Calu3 (cell line): ENCODE measurements around the gene SCLY. TPM values are rescaled to one million over a fixed set of nuclear protein-coding genes. Genes with fewer than 3 reads are reported as not detected.
"Not testable (repeated sequence)": the region's sequence is repeated elsewhere in the genome, so short reads cannot be mapped to it uniquely, and the experiment has no call there.

Experiments
- BruUV-seq: library from RNA; stranded (reverse); fragments of 400-500 nt; replicated peaks from 2 replicates; lab custom pipeline; 2021; lab: Mats Ljungman, UMichigan
- CTCF ChIA-PET: fragments of 300-600 bp; sonication (Branson Sonifier 250); formaldehyde crosslinking; loops from one replicate; lab custom pipeline; 2022; ENCODE audit warnings: antibody characterized with exemption; lab: Charles Lee
- DNase-seq: peaks from one replicate; pipeline ENCODE4 v3.0.0; 2022
- H3K27ac Mint-ChIP-seq: one replicate; pipeline ENCODE4 v1.8.0; 2022; ENCODE audit warnings: mixed read lengths; ENCODE audit not compliant: unreplicated experiment
- H3K27me3 Mint-ChIP-seq: one replicate; pipeline ENCODE4 v1.8.0; 2022; ENCODE audit warnings: mixed read lengths; ENCODE audit not compliant: unreplicated experiment
- H3K36me3 Mint-ChIP-seq: one replicate; pipeline ENCODE4 v1.8.0; 2022; ENCODE audit warnings: mild to moderate bottlenecking, moderate library complexity, mixed read lengths; ENCODE audit not compliant: insufficient read depth, unreplicated experiment
- H3K4me1 Mint-ChIP-seq: one replicate; pipeline ENCODE4 v1.8.0; 2022; ENCODE audit warnings: mild to moderate bottlenecking, low read depth, mixed read lengths; ENCODE audit not compliant: unreplicated experiment
- H3K4me3 Mint-ChIP-seq: one replicate; pipeline ENCODE4 v1.8.0; 2022; ENCODE audit warnings: mild to moderate bottlenecking, low read depth, moderate library complexity, mixed read lengths; ENCODE audit not compliant: unreplicated experiment
- H3K9me3 Mint-ChIP-seq: one replicate; pipeline ENCODE4 v1.8.0; 2022; ENCODE audit warnings: low read depth, mixed read lengths; ENCODE audit not compliant: unreplicated experiment
- intact Hi-C: fragments of 100-400 bp; cut with micrococcal nuclease; formaldehyde crosslinking; loops from one replicate; pipeline ENCODE4 v1.10.0; 2022; ENCODE audit not compliant: unreplicated experiment
- total RNA-seq: library from RNA; stranded (reverse); gene quantifications from 2 replicates; pipeline ENCODE4 v1.2.3, GENCODE V29; 2022
- TF ChIP-seq, protein P1 (sequence below): fragments of 200-600 bp; IDR thresholded peaks from one replicate; pipeline ENCODE4 v1.8.0; 2022; ENCODE audit warnings: antibody characterized with exemption; ENCODE audit not compliant: unreplicated experiment

The SCLY gene
- total RNA-seq, 1 experiment from 2014 or later = 37.5 TPM

- no TSS peak for BruUV-seq
- TF ChIP-seq, protein P1, sequence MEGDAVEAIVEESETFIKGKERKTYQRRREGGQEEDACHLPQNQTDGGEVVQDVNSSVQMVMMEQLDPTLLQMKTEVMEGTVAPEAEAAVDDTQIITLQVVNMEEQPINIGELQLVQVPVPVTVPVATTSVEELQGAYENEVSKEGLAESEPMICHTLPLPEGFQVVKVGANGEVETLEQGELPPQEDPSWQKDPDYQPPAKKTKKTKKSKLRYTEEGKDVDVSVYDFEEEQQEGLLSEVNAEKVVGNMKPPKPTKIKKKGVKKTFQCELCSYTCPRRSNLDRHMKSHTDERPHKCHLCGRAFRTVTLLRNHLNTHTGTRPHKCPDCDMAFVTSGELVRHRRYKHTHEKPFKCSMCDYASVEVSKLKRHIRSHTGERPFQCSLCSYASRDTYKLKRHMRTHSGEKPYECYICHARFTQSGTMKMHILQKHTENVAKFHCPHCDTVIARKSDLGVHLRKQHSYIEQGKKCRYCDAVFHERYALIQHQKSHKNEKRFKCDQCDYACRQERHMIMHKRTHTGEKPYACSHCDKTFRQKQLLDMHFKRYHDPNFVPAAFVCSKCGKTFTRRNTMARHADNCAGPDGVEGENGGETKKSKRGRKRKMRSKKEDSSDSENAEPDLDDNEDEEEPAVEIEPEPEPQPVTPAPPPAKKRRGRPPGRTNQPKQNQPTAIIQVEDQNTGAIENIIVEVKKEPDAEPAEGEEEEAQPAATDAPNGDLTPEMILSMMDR = no peak
- peaks cover 2% of the 10 kb centered on the region for H3K9me3 Mint-ChIP-seq
- CTCF ChIA-PET = no interaction called here
- peaks cover 47% of the 10 kb centered on the region for H3K27me3 Mint-ChIP-seq
- no peak for DNase-seq
- no peaks in the 10 kb centered on the region for H3K36me3 Mint-ChIP-seq
- no peak overlapping the region for H3K4me3 Mint-ChIP-seq
- intact Hi-C loops = no loop called here
- no peak overlapping the region for H3K27ac Mint-ChIP-seq
- no peaks in the 10 kb centered on the region for H3K4me1 Mint-ChIP-seq
Measured at GRCh38 chr2:238113611-238114010, 52.8 kb downstream of the SCLY start.

GRCh38 chr2:238114331-238114841 is 53.6 kb downstream of the SCLY start:
- Mint-ChIP-seq H3K27ac (no peak overlapping the region), H3K9me3 (peaks cover 2% of the 10 kb centered on the region), H3K4me3 (no peak overlapping the region), H3K27me3 (peaks cover 54% of the 10 kb centered on the region), H3K4me1 (no peaks in the 10 kb centered on the region), H3K36me3 (no peaks in the 10 kb centered on the region)
- DNase-seq = no peak
- CTCF ChIA-PET = interaction anchor here (0.6 kb wide), 1 partner anchor 17 kb away, joined by 3 read pairs; no protein-coding TSS in a partner anchor
- intact Hi-C loops = no loop called here
- TF ChIP-seq, protein P1 = no peak
- no TSS peak for BruUV-seq

DNA sequence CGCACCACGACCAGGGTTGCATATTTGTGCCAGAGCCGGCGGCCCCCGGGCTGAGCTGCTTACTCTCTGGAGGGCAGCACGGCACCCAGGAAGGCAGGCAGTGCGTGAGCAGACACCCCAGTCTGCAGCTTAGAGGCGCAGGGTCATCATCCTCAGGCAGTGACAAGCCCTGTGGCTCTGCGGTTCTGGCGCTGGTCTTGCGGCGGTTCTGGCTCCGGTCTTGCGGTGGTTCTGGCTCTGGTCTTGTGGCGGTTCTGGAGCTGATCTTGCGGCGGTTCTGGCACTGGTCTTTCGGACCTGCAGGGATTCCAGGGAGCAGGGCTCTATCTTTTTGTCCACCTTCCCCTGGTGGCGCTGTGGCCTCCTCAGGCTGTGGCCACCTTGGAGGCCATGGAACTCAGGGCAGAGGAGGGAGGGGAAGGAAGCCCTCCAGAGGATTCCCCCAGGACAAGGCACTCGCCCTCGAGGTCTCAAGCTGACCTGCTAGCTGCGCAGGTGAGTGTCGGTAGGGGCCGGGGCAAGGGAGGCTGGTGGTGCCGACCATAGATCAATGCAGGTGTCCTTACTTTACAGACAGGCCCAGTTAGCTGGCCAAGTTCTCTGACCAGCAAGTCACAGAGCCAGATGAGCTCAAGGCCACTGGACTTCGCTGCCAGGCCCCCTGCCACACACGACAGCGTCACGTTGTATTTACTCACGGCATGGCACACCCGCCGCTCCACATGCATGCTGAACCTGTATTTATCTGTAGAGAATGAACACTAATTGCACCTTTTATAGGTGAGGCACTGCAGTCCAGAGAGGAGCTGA is 54.3 kb downstream of the SCLY start:
- no peak overlapping the region for H3K27ac Mint-ChIP-seq
- no TSS peak for BruUV-seq
- TF ChIP-seq, protein P1 = no peak
- CTCF ChIA-PET = interaction anchor here (0.6 kb wide), 1 partner anchor 16 kb away, joined by 3 read pairs; no protein-coding TSS in a partner anchor
- no peak for DNase-seq
- intact Hi-C loops = no loop called here
- peaks cover 2% of the 10 kb centered on the region for H3K9me3 Mint-ChIP-seq
- H3K27me3 Mint-ChIP-seq = peaks cover 61% of the 10 kb centered on the region
- H3K4me3 Mint-ChIP-seq = no peak overlapping the region
- H3K36me3 Mint-ChIP-seq = no peaks in the 10 kb centered on the region
- H3K4me1 Mint-ChIP-seq = no peaks in the 10 kb centered on the region

- H3K27me3 Mint-ChIP-seq = peaks cover 64% of the 10 kb centered on the region
- H3K36me3 Mint-ChIP-seq, H3K9me3 Mint-ChIP-seq, DNase-seq, H3K4me1 Mint-ChIP-seq, intact Hi-C loops, H3K4me3 Mint-ChIP-seq, CTCF ChIA-PET, BruUV-seq, H3K27ac Mint-ChIP-seq: not testable (repeated sequence)
Measured at GRCh38 chr2:238115709-238116108, 54.9 kb downstream of the SCLY start.
